ENCODE data around the gene IDH2.
"Not testable (repeated sequence)": the region's sequence is repeated elsewhere in the genome, so short reads cannot be mapped to it uniquely, and the experiment has no call there.

Gene IDH2

GRCh38 chr15:90115783-90116182 is 13.5 kb upstream of the IDH2 start:
- no peak for DNase-seq (ENCODE audit: low spot score)

GRCh38 chr15:90114451-90114901 is 12.2 kb upstream of the IDH2 start:
- DNase-seq (ENCODE audit: low spot score) = no peak

- no peak for DNase-seq (ENCODE audit: low spot score)
These were observed 10.9 kb upstream of the IDH2 start for GRCh38 chr15:90113166-90113565.

- DNase-seq (ENCODE audit: low spot score) = not testable (repeated sequence)
These were observed 7.0 kb upstream of the IDH2 start for GRCh38 chr15:90109163-90109751.

GRCh38 chr15:90108038-90108437 is 5.8 kb upstream of the IDH2 start:
- DNase-seq (ENCODE audit: low spot score) = not testable (repeated sequence)

- DNase-seq (ENCODE audit: low spot score) = no peak
These were observed 4.4 kb upstream of the IDH2 start for GRCh38 chr15:90106522-90107117.

- no peak for DNase-seq (ENCODE audit: low spot score)
These were observed 3.3 kb upstream of the IDH2 start for GRCh38 chr15:90105521-90105920.

GRCh38 chr15:90104551-90104950 is 2.3 kb upstream of the IDH2 start:
- no peak for DNase-seq (ENCODE audit: low spot score)

GRCh38 chr15:90103701-90104329 is 1.5 kb upstream of the IDH2 start:
- no peak for DNase-seq (ENCODE audit: low spot score)

GRCh38 chr15:90101130-90101968 is 919 bp downstream of the IDH2 start:
- DNase-seq (ENCODE audit: low spot score) = peak; percentile 49

- DNase-seq (ENCODE audit: low spot score) = no peak
These were observed 2.1 kb downstream of the IDH2 start for GRCh38 chr15:90099868-90100831.

- DNase-seq (ENCODE audit: low spot score) = no peak
These were observed 3.0 kb downstream of the IDH2 start for GRCh38 chr15:90099072-90099867.

- DNase-seq (ENCODE audit: low spot score) = no peak
These were observed 4.8 kb downstream of the IDH2 start for GRCh38 chr15:90097475-90097874.

- DNase-seq (ENCODE audit: low spot score) = no peak
These were observed 6.7 kb downstream of the IDH2 start for GRCh38 chr15:90095521-90095959.

- DNase-seq (ENCODE audit: low spot score) = no peak
These were observed 10.9 kb downstream of the IDH2 start for GRCh38 chr15:90091156-90091931.

- no peak for DNase-seq (ENCODE audit: low spot score)
These were observed 11.9 kb downstream of the IDH2 start for GRCh38 chr15:90090226-90090848.

- peak; percentile 32 for DNase-seq (ENCODE audit: low spot score)
These were observed 14.7 kb downstream of the IDH2 start for GRCh38 chr15:90087454-90088154.

GRCh38 chr15:90086868-90087268 is 15.4 kb downstream of the IDH2 start:
- peak; percentile 38 for DNase-seq (ENCODE audit: low spot score)

Measured in SK-N-DZ (cell line).